B cell (primary cell): ENCODE measurements around the gene MRPL10.

Experiments
- EZH2 ChIP-seq: IDR thresholded peaks from 2 replicates; pipeline ENCODE4 v1.6.1; 2012; ENCODE audit warnings: borderline replicate concordance, low read depth, mild to moderate bottlenecking, moderate library complexity, low read length; ENCODE audit not compliant: insufficient read depth, poor library complexity, severe bottlenecking
- TF ChIP-seq, protein P1 (sequence below): fragments of 200-600 bp; IDR thresholded peaks from one replicate; pipeline ENCODE4 v1.8.0; 2022; ENCODE audit warnings: antibody characterized with exemption, mild to moderate bottlenecking

DNA sequence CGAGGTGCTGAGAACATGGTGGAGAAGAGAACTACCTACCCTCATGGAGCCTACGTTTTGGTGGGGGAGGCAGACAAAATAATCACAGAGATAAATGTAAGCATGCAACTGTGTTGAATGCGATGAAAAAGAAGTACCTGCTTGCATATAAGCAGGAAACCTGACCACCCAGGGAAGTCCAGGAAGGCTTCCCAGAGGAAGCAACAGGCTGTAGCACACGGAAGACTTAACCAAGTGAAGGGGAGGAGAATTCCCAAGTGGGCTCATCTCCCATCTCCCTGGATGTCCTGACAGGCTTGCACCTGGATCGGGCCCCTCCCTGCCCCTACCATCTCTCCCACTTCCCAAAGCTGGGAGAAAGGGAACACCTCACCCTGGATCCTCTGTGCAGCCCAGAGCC is 7.7 kb upstream of the MRPL10 start:
- TF ChIP-seq, protein P1, sequence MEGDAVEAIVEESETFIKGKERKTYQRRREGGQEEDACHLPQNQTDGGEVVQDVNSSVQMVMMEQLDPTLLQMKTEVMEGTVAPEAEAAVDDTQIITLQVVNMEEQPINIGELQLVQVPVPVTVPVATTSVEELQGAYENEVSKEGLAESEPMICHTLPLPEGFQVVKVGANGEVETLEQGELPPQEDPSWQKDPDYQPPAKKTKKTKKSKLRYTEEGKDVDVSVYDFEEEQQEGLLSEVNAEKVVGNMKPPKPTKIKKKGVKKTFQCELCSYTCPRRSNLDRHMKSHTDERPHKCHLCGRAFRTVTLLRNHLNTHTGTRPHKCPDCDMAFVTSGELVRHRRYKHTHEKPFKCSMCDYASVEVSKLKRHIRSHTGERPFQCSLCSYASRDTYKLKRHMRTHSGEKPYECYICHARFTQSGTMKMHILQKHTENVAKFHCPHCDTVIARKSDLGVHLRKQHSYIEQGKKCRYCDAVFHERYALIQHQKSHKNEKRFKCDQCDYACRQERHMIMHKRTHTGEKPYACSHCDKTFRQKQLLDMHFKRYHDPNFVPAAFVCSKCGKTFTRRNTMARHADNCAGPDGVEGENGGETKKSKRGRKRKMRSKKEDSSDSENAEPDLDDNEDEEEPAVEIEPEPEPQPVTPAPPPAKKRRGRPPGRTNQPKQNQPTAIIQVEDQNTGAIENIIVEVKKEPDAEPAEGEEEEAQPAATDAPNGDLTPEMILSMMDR = no peak
- TF ChIP-seq EZH2 = no peak
